GM12878 (cell line): Measurements from ENCODE around the gene ELAVL1. TPM values are rescaled to one million over a fixed set of nuclear protein-coding genes. Genes with fewer than 3 reads are reported as not detected.

Source experiments
- ATAC-seq: fragments of 200-7000 bp; cut with Tn5 transposase; 3 replicates; pipeline ENCODE4 v1.9.1; 2020; ENCODE audit warnings: mild to moderate bottlenecking, moderate library complexity
- BruUV-seq: library from RNA; stranded (reverse); fragments of 400-500 nt; replicated peaks from 2 replicates; lab custom pipeline; 2021; lab: Mats Ljungman, UMichigan
- CTCF ChIA-PET: fragments of 300-600 bp; sonication (Branson Sonifier 250); formaldehyde crosslinking; extraction: SDS; loops from one replicate; lab custom pipeline; 2021; ENCODE audit warnings: inconsistent platforms; lab: Yijun Ruan, JAX
- POLR2A ChIA-PET: fragments of 350-600 bp; formaldehyde crosslinking; extraction: SDS; loops from one replicate; lab custom pipeline; 2021; ENCODE audit warnings: inconsistent platforms; lab: Charles Lee
- RAD21 ChIA-PET: fragments of 300-600 bp; sonication (Branson Sonifier 250); formaldehyde crosslinking; loops from one replicate; lab custom pipeline; 2023; ENCODE audit warnings: antibody characterized with exemption; ENCODE audit not compliant: unreplicated experiment; lab: Charles Lee
- SMC1A ChIA-PET: fragments of 300-600 bp; sonication (Branson Sonifier 250); formaldehyde crosslinking; loops from one replicate; lab custom pipeline; 2023; ENCODE audit not compliant: unreplicated experiment, uncharacterized antibody; lab: Charles Lee
- DNase-seq: peaks from one replicate; pipeline ENCODE4 v3.0.0-alpha.2; 2011; ENCODE audit warnings: low read depth, low spot score
- FAIRE-seq: peaks from 3 replicates; lab custom pipeline; 2011; peaks lifted over from hg19 to GRCh38; lab: Jason Lieb, UNC
- H2AFZ ChIP-seq: 2 replicates; pipeline ENCODE4 v1.6.0; 2011; ENCODE audit warnings: low read depth, low read length, control low read depth; ENCODE audit not compliant: control insufficient read depth
- H3K27ac ChIP-seq: 2 replicates; pipeline ENCODE4 v1.5.1; 2011; ENCODE audit warnings: control low read depth; ENCODE audit not compliant: control insufficient read depth, insufficient read depth
- H3K27me3 ChIP-seq, 2 experiments: replicated peaks in 1 of 2; 2 replicates each; pipeline versions ENCODE4 v1.6.0 to v1.6.1; 2011; ENCODE audit warnings: low read length in 1 of 2; ENCODE audit not compliant: control insufficient read depth in 2 of 2, insufficient read depth in 2 of 2
- H3K36me3 ChIP-seq, 2 experiments: 2 replicates each; pipeline ENCODE4 v1.5.1; 2011; ENCODE audit warnings: low read length in 1 of 2; ENCODE audit not compliant: control insufficient read depth in 2 of 2, insufficient read depth in 2 of 2
- H3K4me1 ChIP-seq: 2 replicates; pipeline ENCODE4 v1.6.1; 2011; ENCODE audit warnings: mild to moderate bottlenecking, low read length, moderate library complexity, mixed read lengths; ENCODE audit not compliant: control insufficient read depth, insufficient read depth
- H3K4me2 ChIP-seq: 2 replicates; pipeline ENCODE4 v1.6.0; 2011; ENCODE audit warnings: control low read depth; ENCODE audit not compliant: control insufficient read depth, insufficient read depth
- H3K4me3 ChIP-seq: fragments of 200-600 bp; sonication (generic); 2 replicates; pipeline ENCODE4 v1.5.1; 2016
- H3K79me2 ChIP-seq: 2 replicates; pipeline ENCODE4 v1.6.0; 2011; ENCODE audit warnings: low read length; ENCODE audit not compliant: control insufficient read depth, insufficient read depth
- H3K9ac ChIP-seq: 2 replicates; pipeline ENCODE4 v1.8.0; 2011; ENCODE audit warnings: low read length, control low read depth, mixed read lengths; ENCODE audit not compliant: control insufficient read depth, insufficient read depth
- H3K9me3 ChIP-seq: replicated peaks from 3 replicates; pipeline ENCODE4 v1.5.1; 2011; ENCODE audit warnings: mild to moderate bottlenecking, low read length; ENCODE audit not compliant: control insufficient read depth, insufficient read depth
- H4K20me1 ChIP-seq: 2 replicates; pipeline ENCODE4 v1.6.0; 2011; ENCODE audit not compliant: control insufficient read depth, insufficient read depth
- CREM ChIP-seq: IDR thresholded peaks from 2 replicates; pipeline ENCODE4 v1.6.1; 2014; ENCODE audit warnings: antibody characterized with exemption, low read depth
- FOS ChIP-seq: IDR thresholded peaks from 3 replicates; pipeline ENCODE4 v1.6.1; 2011; ENCODE audit warnings: borderline replicate concordance; ENCODE audit not compliant: insufficient read length; ENCODE audit errors: extremely low read depth
- NR2C1 ChIP-seq: fragments of 450-650 bp; IDR thresholded peaks from 2 replicates; pipeline ENCODE4 v1.6.1; 2017; ENCODE audit warnings: antibody characterized with exemption, mild to moderate bottlenecking, moderate library complexity
- PML ChIP-seq: IDR thresholded peaks from 2 replicates; pipeline ENCODE4 v1.6.1; 2012; ENCODE audit warnings: low read length, inconsistent platforms
- POLR2AphosphoS5 ChIP-seq: IDR thresholded peaks from 2 replicates; pipeline ENCODE4 v1.6.1; 2011; ENCODE audit warnings: mild to moderate bottlenecking, low read length, inconsistent platforms
- RFX5 ChIP-seq: IDR thresholded peaks from 2 replicates; pipeline ENCODE4 v1.6.1; 2011; ENCODE audit warnings: low read depth, low read length, improper control_type of control experiment
- SP1 ChIP-seq: IDR thresholded peaks from one replicate; pipeline ENCODE4 v1.6.1; 2011; ENCODE audit warnings: low read depth, low read length
- SREBF1 ChIP-seq: IDR thresholded peaks from 2 replicates; pipeline ENCODE4 v1.6.1; 2012; ENCODE audit warnings: mild to moderate bottlenecking, low read length
- TAF1 ChIP-seq: IDR thresholded peaks from 2 replicates; pipeline ENCODE4 v1.6.1; 2011; ENCODE audit warnings: mild to moderate bottlenecking, low read depth, low read length, borderline replicate concordance
- TCF7 ChIP-seq: IDR thresholded peaks from 2 replicates; pipeline ENCODE4 v1.6.1; 2014; ENCODE audit warnings: antibody characterized with exemption, borderline replicate concordance
- WGBS: methylation state at CpG from one replicate; pipeline ENCODE4 v1.1.6; 2016; ENCODE audit warnings: low lambda C conversion rate; ENCODE audit not compliant: insufficient replicate concordance, insufficient coverage; ENCODE audit errors: missing lambda C conversion rate; 5-methylcytosine and 5-hydroxymethylcytosine counted together
- in situ Hi-C: fragments of 300-500 bp; cut with MboI; formaldehyde crosslinking; loops from 9 replicates; pipeline ENCODE4 v1.14.3; 2018; ENCODE audit warnings: mixed read lengths
- intact Hi-C: fragments of 100-400 bp; cut with micrococcal nuclease; formaldehyde crosslinking; loops from one replicate; pipeline ENCODE4 v1.14.2; 2022; ENCODE audit not compliant: unreplicated experiment
- polyA plus RNA-seq, 11 experiments: library from polyadenylated mRNA; depleted of rRNA in 4 of 11; unstranded in 6 of 11; stranded (reverse) in 5 of 11; fragments of >200 nt; fragmentation: Nextera tagmentation in 4 of 11; fragmentation: Illumina TruSeq in 1 of 11; extraction: Ambion mirVana in 4 of 11; extraction: Trizol in 1 of 11; gene quantifications; 1 replicate in 1 of 11; 2 replicates in 10 of 11; pipeline versions ENCODE4 v1.2.1 to v1.2.3, GENCODE V29; 2011 to 2016; ENCODE audit warnings: inconsistent platforms in 2 of 11, missing spikeins in 2 of 11, low read depth in 1 of 11
- total RNA-seq, 4 experiments: library from RNA; depleted of rRNA in 3 of 4; stranded (reverse); fragments of >200 nt in 3 of 4; fragmentation: Illumina TruSeq in 1 of 4; extraction: Trizol in 1 of 4; gene quantifications; 2 replicates each; pipeline versions ENCODE4 v1.2.1 to v1.2.3, GENCODE V29; 2013 to 2021
- TF ChIP-seq, protein P1 (sequence below): IDR thresholded peaks from 2 replicates; pipeline ENCODE4 v1.6.1; 2012; ENCODE audit warnings: low read depth, low read length, improper control_type of control experiment
- TF ChIP-seq, protein P2 (sequence below): fragments of 450-650 bp; IDR thresholded peaks from 2 replicates; pipeline ENCODE4 v1.6.1; 2016; ENCODE audit warnings: mild to moderate bottlenecking

Gene ELAVL1
- total and polyA plus RNA-seq, 10 of the 15 experiments (the other 5 are each of a cell fraction or from before 2014, with no cell fraction given) = 7.4 to 155 (median 70.3) TPM

DNA sequence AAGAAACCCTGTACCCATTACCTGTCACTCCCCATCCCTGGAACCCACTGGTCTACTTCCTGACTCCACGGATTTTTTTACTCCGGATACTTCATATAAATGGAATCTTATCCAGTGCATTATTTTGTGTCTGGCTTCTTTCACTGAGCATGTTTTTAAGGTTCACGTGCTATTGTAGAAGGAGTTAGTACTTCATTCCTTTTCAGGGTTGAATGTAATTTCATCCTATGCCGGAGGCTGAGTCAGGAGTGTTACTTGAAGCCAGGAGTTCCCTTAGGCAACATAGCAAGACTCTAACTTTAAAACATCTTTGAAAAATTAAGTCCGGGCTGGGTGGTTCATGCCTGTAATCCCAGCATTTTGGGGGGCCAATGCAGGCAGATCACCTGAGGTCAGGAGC is 17.9 kb upstream of the ELAVL1 start:
- no peak for ATAC-seq
- Histone ChIP-seq H3K36me3 (no peaks in the 10 kb centered on the region), H2AFZ (no peak overlapping the region), H4K20me1 (no peaks in the 10 kb centered on the region), H3K27ac (no peak overlapping the region), H3K27me3 (no peaks in the 10 kb centered on the region), H3K9me3 (no peaks in the 10 kb centered on the region), H3K9ac (no peak overlapping the region), H3K4me3 (no peak overlapping the region), H3K4me2 (no peak overlapping the region), H3K79me2 (no peaks in the 10 kb centered on the region), H3K4me1 (no peaks in the 10 kb centered on the region)
- in situ Hi-C loops = no loop called here
- ChIA-PET POLR2A (no interaction called here), CTCF (interaction anchor here (0.7 kb wide), 1 partner anchor 135 kb away, joined by 4 read pairs; no protein-coding TSS in a partner anchor), RAD21 (no interaction called here), SMC1A (interaction anchor here (0.6 kb wide), 1 partner anchor 228 kb away, joined by 3 read pairs; no protein-coding TSS in a partner anchor)
- WGBS = 84% methylated on average over 5 of the region's 5 CpGs
- TF ChIP-seq POLR2AphosphoS5 = no peak
- FAIRE-seq = no peak
- no peak for DNase-seq
- no TSS peak for BruUV-seq
- intact Hi-C loops = no loop called here

DNA sequence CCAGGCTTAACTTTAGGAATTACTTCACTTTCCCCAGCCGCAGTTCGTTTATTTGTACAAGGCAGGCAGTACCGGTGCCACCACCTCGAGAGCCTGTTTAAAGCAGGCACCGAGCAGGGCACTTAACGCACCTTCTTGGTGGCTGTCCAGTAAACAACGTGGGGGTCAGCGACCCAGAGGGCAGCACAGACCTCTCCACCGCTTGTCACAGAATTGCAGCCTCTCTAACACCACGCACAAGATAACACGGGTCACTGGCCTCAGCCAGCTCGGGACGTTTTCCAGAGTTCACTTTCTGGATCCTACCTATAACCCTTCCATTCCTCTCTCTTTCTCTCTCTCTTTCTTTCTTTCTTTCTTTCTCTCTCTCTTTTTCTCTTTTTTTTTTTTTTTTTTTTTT is 16.8 kb upstream of the ELAVL1 start:
- ChIA-PET SMC1A (no interaction called here), RAD21 (no interaction called here), POLR2A (no interaction called here), CTCF (no interaction called here)
- no peaks in the 10 kb centered on the region; the same call in 1 of the 2 replicates for H3K4me1 ChIP-seq
- ATAC-seq (no peak), FAIRE-seq (no peak), DNase-seq (no peak)
- intact Hi-C loops = no loop called here
- H2AFZ ChIP-seq = no peak overlapping the region
- H3K9me3 ChIP-seq = no peaks in the 10 kb centered on the region
- no peaks in the 10 kb centered on the region for H3K79me2 ChIP-seq
- no peak for TF ChIP-seq RFX5
- TF ChIP-seq TCF7 = no peak
- no peak for TF ChIP-seq SP1
- TF ChIP-seq, protein P1, sequence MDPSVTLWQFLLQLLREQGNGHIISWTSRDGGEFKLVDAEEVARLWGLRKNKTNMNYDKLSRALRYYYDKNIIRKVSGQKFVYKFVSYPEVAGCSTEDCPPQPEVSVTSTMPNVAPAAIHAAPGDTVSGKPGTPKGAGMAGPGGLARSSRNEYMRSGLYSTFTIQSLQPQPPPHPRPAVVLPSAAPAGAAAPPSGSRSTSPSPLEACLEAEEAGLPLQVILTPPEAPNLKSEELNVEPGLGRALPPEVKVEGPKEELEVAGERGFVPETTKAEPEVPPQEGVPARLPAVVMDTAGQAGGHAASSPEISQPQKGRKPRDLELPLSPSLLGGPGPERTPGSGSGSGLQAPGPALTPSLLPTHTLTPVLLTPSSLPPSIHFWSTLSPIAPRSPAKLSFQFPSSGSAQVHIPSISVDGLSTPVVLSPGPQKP = no peak
- TF ChIP-seq NR2C1 = no peak
- TF ChIP-seq SREBF1 = no peak
- no peak for TF ChIP-seq CREM
- TF ChIP-seq PML = no peak
- TF ChIP-seq, protein P2, sequence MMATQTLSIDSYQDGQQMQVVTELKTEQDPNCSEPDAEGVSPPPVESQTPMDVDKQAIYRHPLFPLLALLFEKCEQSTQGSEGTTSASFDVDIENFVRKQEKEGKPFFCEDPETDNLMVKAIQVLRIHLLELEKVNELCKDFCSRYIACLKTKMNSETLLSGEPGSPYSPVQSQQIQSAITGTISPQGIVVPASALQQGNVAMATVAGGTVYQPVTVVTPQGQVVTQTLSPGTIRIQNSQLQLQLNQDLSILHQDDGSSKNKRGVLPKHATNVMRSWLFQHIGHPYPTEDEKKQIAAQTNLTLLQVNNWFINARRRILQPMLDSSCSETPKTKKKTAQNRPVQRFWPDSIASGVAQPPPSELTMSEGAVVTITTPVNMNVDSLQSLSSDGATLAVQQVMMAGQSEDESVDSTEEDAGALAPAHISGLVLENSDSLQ = no peak
- TF ChIP-seq TAF1 = no peak
- no peak for TF ChIP-seq FOS
- H4K20me1 ChIP-seq = no peaks in the 10 kb centered on the region
- H3K4me3 ChIP-seq = no peak overlapping the region
- in situ Hi-C loops = no loop called here
- no peak overlapping the region for H3K9ac ChIP-seq
- no peaks in the 10 kb centered on the region for H3K27me3 ChIP-seq
- WGBS = 81% methylated on average over 13 of the region's 13 CpGs
- no peak overlapping the region for H3K27ac ChIP-seq
- no TSS peak for BruUV-seq
- H3K4me2 ChIP-seq = no peak overlapping the region
- H3K36me3 ChIP-seq = no peaks in the 10 kb centered on the region
